ENCODE data around the gene OSTF1. TPM values are rescaled to one million over a fixed set of nuclear protein-coding genes. Genes with fewer than 3 reads are reported as not detected.

OSTF1 gene
- total and polyA plus RNA-seq, 2 donors (not counting 3 experiments of a cell fraction or from before 2014, with no cell fraction given), result 23.5 to 70.9 TPM

- Histone ChIP-seq H3K9me1 (replicated peaks; ENCODE audit: control insufficient read depth, extremely low read depth, insufficient read depth, low read length) (no peaks in the 10 kb centered on the region), H3K9ac (replicated peaks; ENCODE audit: extremely low read depth, insufficient read depth, low read length) (peak overlapping the region; percentile 57), H4K20me1 (replicated peaks; ENCODE audit: control insufficient read depth, extremely low read depth, insufficient read depth, low read length) (no peaks in the 10 kb centered on the region), H3K36me3 (ENCODE audit: control insufficient read depth in 2 of 2, extremely low read depth in 1 of 2, insufficient read depth in 2 of 2, low read length in 2 of 2) (peaks cover 5 to 11% of the 10 kb centered on the region in 2 experiments), H3K79me2 (ENCODE audit: control insufficient read depth, insufficient read depth, low read length) (no peaks in the 10 kb centered on the region), H3K27me3 (ENCODE audit: control insufficient read depth in 2 of 2, insufficient read depth in 2 of 2, low read length in 2 of 2) (no peaks in the 10 kb centered on the region), H2AFZ (ENCODE audit: low read depth, low read length) (peak overlapping the region; percentile 55), H3K4me1 (ENCODE audit: control insufficient read depth, extremely low read depth, insufficient read depth, low read length) (peaks cover 19% of the 10 kb centered on the region), H3K4me3 (replicated peaks in 1 of 3; ENCODE audit: insufficient read depth in 1 of 3, low read depth in 1 of 3, low read length in 3 of 3) (peak overlapping the region in 1 of 3 experiments; percentile 31), H3K4me2 (ENCODE audit: insufficient read depth, low read length) (peak overlapping the region; percentile 95), H3K9me3 (replicated peaks; ENCODE audit: control insufficient read depth, insufficient read depth, low read length) (no peaks in the 10 kb centered on the region), H3K27ac (ENCODE audit: insufficient read depth, low read depth, low read length) (peak overlapping the region; percentile 81)
- intact Hi-C loops (cut with micrococcal nuclease), result loop anchor here (1.0 to 2.0 kb wide), 4 partner anchors 13 to 59 kb away; partner anchors contain the start of genes NMRK1 and OSTF1
- no TSS peak for BruUV-seq (replicated peaks)
- ChIA-PET CTCF (interaction anchor here (1.2 to 2.5 kb wide), 9 partner anchors 15 to 56 kb away, joined by 3 to 14 read pairs (median 5); no protein-coding TSS in a partner anchor), POLR2A (no interaction called here)
- DNase-seq (ENCODE audit: low read depth, low spot score), result peak; percentile 70
- TF ChIP-seq JUN (IDR thresholded peaks at IDR 0.05; ENCODE audit: borderline replicate concordance, insufficient read depth, insufficient read length, low read depth) (no peak), CTCF (IDR thresholded peaks at IDR 0.05; ENCODE audit: extremely low read depth in 1 of 2, insufficient read depth in 1 of 2, low read depth in 1 of 2, low read length in 2 of 2) (no peak), POLR2AphosphoS5 (IDR thresholded peaks at IDR 0.05; ENCODE audit: insufficient read depth, low read depth, low read length) (peak; percentile 36), GATA2 (IDR thresholded peaks at IDR 0.05; ENCODE audit: insufficient read depth, insufficient read length, low read depth, low read length) (no peak), FOS (IDR thresholded peaks at IDR 0.05; ENCODE audit: borderline replicate concordance, insufficient read depth, low read length) (peak; percentile 47), MAX (IDR thresholded peaks at IDR 0.05; ENCODE audit: insufficient read depth, insufficient read length) (no peak), POLR2A (IDR thresholded peaks at IDR 0.05; ENCODE audit: low read depth, low read length) (peak; percentile 13), MYC (IDR thresholded peaks at IDR 0.05; ENCODE audit: low read depth, low read length) (no peak), EZH2 (IDR thresholded peaks at IDR 0.05; ENCODE audit: borderline replicate concordance, low read depth, low read length, severe bottlenecking) (no peak)
- peak; percentile 78 for FAIRE-seq
- dilution Hi-C loops (cut with MboI; ENCODE audit: extremely low pct_ligation_motif_present, low sequenced_read_pairs), result no loop called here
Observed at GRCh38 chr9:75147638-75148037, 59.3 kb downstream of the OSTF1 start.
